Stromal cell of bone marrow (primary cell): Measurements from ENCODE around the gene SETD5.

ENCODE experiments used
- DNase-seq: peaks from one replicate; pipeline ENCODE4 v3.0.0-alpha.2; 2012; ENCODE audit warnings: low read depth

SETD5 gene, protein sequence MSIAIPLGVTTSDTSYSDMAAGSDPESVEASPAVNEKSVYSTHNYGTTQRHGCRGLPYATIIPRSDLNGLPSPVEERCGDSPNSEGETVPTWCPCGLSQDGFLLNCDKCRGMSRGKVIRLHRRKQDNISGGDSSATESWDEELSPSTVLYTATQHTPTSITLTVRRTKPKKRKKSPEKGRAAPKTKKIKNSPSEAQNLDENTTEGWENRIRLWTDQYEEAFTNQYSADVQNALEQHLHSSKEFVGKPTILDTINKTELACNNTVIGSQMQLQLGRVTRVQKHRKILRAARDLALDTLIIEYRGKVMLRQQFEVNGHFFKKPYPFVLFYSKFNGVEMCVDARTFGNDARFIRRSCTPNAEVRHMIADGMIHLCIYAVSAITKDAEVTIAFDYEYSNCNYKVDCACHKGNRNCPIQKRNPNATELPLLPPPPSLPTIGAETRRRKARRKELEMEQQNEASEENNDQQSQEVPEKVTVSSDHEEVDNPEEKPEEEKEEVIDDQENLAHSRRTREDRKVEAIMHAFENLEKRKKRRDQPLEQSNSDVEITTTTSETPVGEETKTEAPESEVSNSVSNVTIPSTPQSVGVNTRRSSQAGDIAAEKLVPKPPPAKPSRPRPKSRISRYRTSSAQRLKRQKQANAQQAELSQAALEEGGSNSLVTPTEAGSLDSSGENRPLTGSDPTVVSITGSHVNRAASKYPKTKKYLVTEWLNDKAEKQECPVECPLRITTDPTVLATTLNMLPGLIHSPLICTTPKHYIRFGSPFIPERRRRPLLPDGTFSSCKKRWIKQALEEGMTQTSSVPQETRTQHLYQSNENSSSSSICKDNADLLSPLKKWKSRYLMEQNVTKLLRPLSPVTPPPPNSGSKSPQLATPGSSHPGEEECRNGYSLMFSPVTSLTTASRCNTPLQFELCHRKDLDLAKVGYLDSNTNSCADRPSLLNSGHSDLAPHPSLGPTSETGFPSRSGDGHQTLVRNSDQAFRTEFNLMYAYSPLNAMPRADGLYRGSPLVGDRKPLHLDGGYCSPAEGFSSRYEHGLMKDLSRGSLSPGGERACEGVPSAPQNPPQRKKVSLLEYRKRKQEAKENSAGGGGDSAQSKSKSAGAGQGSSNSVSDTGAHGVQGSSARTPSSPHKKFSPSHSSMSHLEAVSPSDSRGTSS (N-terminal part only)

DNA sequence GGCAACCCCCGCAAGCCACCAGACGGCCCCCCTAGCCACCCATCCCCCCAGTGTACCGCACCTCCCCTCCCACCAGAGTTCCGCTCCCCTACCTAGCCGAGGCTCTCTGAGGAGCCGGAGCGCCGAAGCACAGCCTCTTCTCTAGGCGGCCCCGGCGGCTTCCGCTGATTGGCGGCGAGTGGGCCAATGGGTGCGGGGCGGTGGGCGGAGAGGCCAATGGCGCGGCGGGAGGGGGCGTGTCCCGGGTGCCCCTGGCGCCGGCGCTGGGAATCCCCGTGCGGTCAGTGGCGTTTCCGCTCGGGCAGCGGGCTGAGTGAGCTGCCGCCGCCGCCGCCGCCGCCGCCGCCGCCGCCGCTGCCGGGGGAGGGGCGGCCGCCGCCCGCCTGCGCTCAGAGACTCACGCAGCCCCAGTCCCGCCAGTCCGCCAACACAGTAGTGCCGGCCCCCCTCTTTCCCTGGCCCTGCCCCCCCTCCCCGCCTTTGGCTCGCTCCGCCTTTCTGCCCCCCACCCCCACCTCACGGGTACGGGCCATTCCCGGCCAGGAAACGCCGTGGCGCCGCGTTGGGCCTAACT is at the start of gene SETD5:
Gene SETD5, plus strand, starts transcription at position 284 of the 574 bp plus-strand sequence. CDS start 31,324 bp downstream, outside the sequence.
- DNase-seq, result peak; percentile 95

- DNase-seq, result peak; percentile 92
These were observed 49.5 kb upstream of the SETD5 start for GRCh38 chr3:9347887-9348286.

DNA sequence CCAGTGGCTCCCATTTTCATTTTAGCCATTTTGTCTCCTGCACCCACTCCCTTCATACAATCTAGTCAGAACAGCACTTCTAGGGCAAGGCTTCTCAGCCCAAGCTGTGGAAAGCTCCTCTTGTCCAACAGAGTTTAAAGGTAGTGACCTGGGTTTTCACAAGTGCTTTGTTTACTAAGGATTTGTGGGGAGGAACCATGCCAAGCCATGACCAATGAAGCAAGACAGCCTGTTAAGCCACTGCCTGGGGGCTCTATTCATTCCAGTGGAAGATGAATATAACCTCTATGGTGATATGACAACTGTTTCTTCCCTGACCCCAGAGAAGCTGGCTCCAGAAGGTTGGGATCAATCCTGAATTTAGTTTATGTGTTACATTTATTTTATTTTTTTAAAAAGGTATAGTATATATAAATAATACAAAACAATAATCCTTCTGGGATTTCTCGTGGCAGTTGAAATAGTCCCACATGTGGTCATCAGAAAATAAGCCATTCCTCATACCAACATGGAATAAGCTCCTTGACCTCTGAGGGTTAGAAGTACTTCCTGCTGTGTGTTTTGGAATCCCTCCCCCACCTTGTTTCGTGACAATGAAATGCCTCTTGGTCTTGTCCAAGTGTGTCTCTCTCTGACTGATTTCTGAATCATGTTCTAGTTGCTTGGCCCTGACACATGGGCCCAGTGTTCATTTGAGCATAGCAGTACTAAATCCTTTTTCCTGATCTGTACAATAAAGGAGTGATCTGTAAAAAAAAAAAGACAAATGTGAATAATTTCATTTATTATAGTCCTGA is 47.9 kb upstream of the SETD5 start:
- peak; percentile 94 for DNase-seq

DNA sequence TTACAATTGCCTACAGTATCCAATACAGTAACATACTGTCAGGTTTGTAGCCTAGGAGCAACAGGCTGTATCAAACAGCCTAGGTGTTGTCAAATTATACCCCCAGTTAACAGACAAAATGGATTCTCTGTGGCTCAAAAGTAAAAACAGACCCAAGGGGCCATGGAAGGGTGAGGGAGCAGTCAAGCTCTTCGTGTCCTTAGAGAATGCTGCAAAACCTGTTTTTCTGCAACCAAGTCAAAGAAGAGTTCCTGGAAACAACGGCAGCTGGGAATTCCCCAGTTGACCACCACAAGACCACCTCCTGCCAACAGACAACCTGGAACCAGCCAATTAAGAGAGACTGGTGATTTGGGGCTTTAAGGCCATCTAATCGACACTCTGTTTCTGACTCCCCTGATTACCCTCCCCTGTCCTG is 45.7 kb upstream of the SETD5 start:
- DNase-seq, result no peak

- DNase-seq, result peak; percentile 41
These were observed 44.3 kb upstream of the SETD5 start for GRCh38 chr3:9352917-9353752.

DNA sequence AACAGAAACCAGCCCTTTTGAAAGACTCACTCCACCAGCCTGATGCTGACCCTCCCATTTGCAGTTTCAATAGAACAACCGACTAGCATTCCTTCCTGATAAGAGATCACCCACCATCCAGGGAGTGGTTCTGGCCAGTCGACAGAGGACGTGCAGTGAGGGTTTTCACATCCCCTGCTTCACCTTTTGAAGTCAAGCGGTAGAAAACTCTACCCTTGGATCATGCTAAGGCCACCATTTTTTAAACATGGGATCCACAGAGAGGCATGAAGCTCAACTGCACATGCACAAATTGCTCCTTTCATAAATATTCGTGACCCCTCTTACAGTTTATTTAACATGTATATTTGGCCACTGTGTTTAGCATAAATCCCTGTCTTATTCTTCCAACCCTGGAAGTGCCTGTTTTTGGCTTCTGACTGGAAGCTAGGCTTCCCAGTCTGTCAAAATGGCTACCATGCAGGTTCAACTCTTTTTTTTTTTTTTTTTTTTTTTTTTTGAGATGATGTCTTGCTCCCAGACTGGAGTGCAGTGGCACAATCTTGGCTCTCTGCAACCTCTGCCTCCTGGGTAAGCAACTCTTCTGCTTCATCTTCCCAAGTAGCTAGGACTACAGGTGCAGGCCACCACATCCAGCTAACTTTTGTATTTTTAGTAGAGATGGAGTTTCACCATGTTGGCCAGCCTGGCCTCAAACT is 35.6 kb upstream of the SETD5 start:
- DNase-seq, result no peak

DNA sequence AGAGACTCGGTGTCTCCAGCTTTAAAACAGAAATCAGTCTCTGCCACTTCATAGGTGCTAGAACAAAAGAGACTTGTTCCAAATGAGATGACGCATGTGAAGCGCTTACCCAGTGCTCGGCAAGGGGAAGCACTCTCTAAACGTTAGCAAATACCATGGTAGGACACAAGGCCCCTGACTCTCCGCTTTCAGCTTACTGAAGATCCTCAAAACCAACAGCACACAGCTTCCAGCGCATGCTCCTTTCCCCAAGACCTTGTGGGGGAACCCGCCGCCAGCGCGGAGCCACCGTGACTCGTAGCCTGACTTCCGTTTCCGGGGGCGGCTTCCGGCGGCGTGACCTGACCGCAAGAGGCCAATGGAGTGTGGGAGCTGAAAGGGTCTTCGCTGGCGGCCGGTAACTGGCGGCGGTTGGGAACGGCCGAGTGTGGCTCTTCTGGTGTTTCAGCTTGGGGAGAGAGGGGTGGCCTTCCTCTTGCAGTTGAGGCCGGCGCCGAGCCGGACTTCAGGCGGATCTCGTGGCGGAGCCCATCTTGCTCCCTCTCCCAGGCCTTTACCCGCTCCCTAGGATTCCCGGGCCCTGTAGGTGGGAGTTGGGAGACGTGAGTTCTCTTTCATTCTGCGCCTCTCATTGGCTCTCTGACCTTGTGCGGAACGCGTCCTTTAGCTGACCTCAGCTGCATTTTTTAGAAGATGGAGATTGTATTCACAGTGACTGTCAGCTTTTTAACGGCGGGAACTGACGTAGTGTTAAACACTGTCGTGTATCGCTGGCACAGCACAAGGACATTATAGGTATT is 34.5 kb upstream of the SETD5 start, which contains the start of gene THUMPD3:
Gene THUMPD3, plus strand, starts transcription at position 324 of the 800 bp plus-strand sequence. CDS start 2,015 bp downstream, outside the sequence.
- peak; percentile 74 for DNase-seq

DNA sequence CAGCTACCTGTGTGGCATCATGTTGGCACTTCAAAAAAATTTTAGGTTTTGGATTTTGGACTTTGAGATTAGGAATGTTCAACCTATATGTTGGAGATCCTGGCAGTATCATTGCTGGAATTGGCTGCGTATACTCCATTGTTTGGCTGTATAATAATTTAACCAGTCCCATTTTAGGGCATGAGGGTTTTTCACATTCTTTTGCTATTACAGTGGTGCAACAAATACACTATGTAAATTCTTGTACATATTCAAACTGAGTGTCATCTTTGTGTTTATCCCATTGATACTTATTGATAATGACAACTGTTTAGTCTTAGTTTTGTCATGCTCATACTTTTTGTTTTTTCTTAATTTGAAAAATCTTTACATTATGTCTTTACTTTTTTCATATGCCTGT is 27.9 kb upstream of the SETD5 start:
- DNase-seq, result no peak

GRCh38 chr3:9373465-9373864 is 23.9 kb upstream of the SETD5 start:
- no peak for DNase-seq

DNA sequence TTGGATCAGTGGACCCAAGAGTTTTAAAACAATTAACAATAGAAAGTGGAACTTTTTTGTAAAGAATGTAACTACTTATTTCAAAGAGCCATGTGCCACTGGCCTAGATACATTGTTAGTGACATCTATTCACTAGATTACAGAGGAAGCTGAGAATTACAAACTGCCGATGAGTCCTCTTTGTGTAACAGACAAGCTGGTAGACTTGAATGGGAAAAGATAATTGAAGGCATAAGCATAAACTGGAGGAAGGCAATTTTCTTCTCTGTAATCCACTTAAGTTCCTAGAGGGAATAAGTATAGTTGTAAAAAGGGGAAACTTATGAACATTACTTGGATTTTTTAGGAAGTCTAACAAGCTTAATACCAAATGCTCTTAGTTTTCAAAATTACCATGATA is 19.4 kb upstream of the SETD5 start:
- no peak for DNase-seq

DNA sequence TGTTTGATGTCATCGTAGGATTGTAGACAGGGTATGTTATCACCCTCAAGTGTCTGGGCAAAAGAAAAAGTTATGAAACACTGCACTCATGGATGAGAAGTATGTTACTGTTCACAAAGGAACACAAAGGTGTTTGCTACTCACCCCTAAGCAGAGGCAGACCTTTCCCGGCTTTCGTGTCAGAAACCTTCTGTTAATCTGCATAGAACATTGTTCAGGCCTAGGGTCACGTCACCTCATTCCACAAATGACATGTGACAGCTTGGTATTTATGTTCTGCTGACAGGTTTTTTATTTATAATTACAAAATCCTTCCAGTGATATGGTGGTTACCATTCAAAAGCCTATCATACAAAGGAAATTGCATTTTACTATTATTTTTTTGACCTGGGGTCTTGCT is 18.1 kb upstream of the SETD5 start:
- DNase-seq, result no peak

DNA sequence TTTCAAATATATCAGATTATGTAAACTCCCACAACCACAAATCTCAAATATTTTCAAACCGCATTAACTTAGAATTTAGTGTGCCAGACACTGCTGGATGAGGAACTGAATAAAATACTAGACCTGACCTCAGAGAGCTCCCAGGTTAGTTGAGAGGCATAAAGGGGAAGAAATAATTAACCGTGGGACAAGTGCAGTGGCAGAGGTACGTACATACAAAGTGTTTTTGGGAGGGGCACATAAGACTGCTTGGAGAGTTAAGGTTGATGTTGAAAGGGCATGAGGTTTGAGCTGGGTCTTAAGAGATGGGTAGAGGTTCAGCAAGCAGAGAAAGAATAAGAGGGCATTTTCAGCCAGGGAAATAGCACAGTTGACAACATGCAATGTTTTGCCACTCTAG is 17.4 kb upstream of the SETD5 start:
- DNase-seq, result no peak

- no peak for DNase-seq
These were observed 13.1 kb upstream of the SETD5 start for GRCh38 chr3:9384141-9384828.

- DNase-seq, result no peak
These were observed 12.0 kb upstream of the SETD5 start for GRCh38 chr3:9385187-9386077.

DNA sequence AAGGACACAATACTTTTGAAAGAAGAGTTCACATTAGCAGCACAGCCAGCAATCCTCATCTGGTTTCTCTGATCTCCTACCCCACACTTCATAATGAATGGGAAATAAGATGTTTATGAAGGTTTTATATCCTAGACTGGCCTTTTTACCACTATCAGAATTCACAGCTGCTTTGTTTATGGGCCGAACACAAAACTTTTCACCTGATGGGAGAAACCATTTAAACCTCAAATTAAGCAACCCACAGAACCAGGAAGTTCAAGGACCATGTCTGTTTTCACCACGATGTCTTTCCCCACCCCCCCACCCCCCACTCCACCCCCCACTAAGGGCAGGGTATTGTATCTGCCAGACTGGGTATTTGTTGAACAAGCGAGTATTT is 11.3 kb upstream of the SETD5 start:
- DNase-seq, result no peak

GRCh38 chr3:9386501-9387321 is 10.7 kb upstream of the SETD5 start:
- no peak for DNase-seq
